OCI-LY1 (cell line): ENCODE data around the gene RNU2-63P.

Experiments
- EZH2 ChIP-seq: fragments of 200-600 bp; sonication (generic), shearing (Covaris generic); IDR thresholded peaks from 2 replicates; pipeline ENCODE4 v1.8.0; 2017; ENCODE audit warnings: borderline replicate concordance, mixed run types, mild to moderate bottlenecking, antibody characterized with exemption, low read length, moderate library complexity, mixed read lengths
- TF ChIP-seq, protein P1 (sequence below): fragments of 200-600 bp; sonication (generic), shearing (Covaris generic); IDR thresholded peaks from 2 replicates; pipeline ENCODE4 v1.5.1; 2017; ENCODE audit warnings: mild to moderate bottlenecking, antibody characterized with exemption, low read length, moderate library complexity, mixed read lengths

DNA sequence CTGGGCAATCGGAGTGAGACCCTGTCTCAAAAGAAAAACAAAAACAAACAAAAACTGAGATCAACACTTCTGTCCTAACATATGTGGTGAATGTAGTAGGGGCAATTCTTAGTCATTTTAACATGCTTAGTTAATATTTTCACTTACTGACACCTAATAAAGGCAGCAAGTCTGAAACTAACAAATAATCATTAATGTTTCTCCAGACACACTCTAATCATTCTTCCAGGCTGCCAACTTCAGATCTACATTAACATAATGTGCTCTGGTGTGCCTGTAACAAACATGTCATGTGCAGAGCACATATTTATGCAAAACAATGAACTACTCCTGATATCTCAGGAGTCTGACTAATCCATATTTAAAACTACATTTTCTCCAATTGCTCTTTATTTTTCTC, 33.3 kb upstream of the RNU2-63P start:
- TF ChIP-seq, protein P1, sequence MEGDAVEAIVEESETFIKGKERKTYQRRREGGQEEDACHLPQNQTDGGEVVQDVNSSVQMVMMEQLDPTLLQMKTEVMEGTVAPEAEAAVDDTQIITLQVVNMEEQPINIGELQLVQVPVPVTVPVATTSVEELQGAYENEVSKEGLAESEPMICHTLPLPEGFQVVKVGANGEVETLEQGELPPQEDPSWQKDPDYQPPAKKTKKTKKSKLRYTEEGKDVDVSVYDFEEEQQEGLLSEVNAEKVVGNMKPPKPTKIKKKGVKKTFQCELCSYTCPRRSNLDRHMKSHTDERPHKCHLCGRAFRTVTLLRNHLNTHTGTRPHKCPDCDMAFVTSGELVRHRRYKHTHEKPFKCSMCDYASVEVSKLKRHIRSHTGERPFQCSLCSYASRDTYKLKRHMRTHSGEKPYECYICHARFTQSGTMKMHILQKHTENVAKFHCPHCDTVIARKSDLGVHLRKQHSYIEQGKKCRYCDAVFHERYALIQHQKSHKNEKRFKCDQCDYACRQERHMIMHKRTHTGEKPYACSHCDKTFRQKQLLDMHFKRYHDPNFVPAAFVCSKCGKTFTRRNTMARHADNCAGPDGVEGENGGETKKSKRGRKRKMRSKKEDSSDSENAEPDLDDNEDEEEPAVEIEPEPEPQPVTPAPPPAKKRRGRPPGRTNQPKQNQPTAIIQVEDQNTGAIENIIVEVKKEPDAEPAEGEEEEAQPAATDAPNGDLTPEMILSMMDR = no peak
- no peak for TF ChIP-seq EZH2
